HG03558 (cell line): ENCODE measurements around the gene ZBTB42.
"Not testable (repeated sequence)": the region's sequence is repeated elsewhere in the genome, so short reads cannot be mapped to it uniquely, and the experiment has no call there.

Source experiments
- ATAC-seq: cut with Tn5 transposase; IDR thresholded peaks from one replicate; pipeline ENCODE4 v1.9.1; 2021; ENCODE audit warnings: moderate number of reproducible peaks; ENCODE audit not compliant: unreplicated experiment; ENCODE audit errors: extremely low read depth

Gene ZBTB42

DNA sequence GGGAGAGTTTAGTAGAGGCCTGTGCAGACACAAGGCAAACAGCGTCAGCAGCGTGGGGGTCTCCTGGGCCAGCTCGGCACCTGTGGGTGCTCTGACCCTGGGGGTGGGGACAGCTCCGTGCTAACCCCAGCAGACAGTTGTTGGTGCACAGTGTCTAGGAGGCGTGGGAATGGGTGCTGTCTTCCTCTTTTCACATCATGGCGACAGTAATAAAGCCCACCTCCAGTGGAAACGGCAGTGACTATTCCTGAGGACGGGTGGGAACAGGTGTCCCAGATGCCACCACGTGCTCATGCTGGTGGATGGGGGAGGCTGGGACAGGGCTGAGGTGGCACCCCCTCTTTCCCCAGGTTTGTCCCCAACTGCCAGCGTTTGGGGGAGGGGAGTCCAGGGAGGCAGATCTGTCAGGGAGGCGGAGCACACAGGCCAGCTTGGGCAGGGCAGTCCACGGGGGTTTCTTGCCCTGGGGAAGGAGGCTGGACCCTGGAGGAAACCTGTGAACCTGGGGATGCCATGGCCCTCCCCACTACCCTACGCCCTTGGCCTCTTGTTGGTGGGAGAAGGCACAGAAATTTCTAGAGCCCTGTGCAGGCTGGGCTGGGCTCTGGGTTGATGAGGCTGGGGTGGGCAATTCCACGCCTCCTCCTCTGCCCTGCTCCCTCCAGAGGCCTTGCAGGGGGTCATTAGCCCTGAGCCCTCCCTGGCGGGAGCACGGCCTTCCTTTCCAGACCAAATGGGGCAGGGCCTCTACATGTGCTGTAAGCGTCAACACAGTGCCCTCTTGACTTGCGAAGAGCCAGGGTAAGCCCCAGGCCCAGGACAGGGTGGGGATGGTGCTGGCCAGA, 3.8 kb downstream of the ZBTB42 start:
- no peak for ATAC-seq

DNA sequence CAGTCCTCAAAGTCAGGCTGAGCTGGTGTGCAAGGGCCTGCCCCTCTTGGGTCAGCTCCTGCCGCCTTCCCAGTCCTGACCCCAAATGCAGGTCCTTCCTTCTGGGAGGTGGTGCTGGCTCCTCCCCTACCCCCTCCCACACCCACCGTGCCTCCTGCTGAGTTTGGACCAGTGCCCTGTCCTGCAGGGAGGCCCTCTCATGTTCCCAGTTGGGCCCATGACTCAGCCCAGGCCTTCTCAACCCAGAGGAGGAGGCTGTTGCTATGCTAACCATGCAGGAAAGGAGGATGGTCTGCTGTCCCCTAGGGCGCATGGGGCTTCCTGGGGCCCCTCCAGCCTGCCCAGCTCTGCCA, 4.4 kb downstream of the ZBTB42 start:
- no peak for ATAC-seq

DNA sequence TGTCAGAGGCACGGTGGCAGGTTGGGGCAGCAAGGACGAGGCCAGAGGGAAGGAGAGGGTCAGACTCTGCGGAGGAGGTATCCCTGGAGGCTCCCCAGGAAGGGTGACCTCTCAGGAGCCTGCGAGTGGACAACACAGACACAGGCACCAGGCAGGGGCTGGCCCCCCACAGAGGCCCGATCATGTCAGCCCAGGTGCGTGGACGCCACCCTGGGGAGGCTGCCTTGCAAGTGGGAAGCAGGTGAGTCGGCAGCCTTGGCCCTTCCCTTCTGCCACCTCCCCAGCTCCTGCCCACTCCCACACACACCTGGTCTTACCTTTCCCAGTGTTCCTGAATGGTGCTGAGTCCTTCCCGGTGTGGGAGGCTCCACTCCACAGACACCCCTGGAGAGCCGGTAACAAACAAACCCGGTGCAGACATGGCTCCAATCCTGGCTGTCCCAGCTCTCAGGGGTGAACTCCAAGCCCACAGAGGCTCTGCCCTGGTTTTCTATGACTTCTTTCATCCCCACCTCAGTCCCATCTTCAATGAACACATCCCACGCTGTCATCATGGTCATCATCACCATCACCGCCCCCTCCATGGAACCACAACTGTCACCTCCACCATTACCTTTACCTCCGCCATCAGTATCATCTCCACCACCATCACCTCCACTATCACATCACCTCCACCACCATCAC, 5.2 kb downstream of the ZBTB42 start:
- no peak for ATAC-seq

DNA sequence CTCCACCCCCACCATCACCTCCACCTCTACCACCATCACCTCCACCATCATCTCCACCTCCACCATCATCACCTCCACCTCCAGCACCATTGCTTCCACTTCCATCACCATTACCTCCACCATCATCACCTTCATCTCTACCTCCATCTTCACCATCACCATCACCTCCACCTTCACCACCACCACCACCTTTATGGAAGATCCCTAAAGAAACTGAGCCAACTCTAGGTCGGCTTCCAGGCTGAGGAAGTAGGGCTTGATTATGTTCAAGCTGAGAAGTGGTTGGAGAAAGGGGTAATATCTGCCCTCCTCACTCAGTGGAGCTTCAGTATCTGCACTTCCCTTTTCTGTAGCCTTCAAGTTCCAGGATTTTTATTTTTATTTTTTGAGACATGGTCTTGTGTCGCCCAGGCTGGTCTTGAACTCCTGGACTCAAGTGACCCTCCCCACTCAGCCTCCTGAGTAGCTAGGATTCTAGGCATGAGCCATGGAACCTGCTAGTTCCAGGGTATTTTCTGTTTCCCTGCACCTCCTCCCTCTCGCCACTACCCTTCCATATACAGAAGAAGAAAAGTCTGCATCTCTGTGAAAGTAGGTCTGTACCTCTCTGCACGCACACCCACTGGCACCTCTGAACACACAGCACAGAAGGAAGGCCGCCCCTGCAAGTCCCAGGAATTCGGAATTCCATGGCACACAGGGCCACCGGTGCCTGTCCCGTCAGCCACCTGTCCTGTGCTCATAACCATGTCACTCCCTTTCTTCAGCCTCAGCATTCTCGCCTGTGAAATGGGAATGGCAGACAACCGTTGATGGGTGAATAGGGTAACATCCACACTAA, 5.9 kb downstream of the ZBTB42 start:
- no peak for ATAC-seq

DNA sequence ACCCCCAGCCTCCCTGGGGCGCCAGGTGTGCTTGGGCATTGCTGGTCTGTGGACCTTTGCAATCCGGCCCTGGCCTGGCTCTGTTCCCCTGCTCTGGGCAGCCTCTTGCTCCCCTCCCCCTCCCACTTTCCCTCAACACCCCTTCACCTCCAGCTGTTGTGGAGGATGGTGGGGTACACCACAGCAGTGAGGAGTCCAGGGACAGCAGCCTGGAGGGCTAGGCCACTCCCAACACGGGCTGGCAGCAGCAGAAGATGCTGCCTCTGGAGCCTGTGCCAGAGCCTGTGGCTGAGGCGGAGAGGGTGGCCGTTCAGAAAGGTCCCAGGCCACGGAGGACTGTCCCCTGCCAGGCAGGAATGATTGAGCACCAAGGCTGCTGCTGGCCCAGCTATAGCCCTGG, 7.6 kb downstream of the ZBTB42 start:
- ATAC-seq, result no peak

DNA sequence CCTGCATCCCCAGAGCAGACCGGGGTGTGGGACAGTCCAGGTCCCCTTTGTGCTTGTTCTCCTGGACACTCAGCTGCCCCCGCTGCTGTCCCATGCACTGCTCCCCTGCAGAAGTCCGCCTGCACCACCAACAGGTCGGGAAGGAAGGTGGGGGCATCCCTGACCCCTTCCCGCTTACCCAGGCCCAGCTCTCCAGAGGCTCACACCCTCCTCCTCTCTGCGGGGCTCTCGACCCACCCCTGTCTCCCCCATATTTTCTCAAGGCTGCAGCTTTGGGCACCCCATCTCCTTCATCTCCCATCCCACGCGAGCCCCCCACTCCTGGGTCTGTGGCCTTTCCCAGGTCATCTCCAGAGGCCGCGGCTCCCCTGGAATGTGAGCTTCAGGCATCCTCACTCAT, 9.4 kb downstream of the ZBTB42 start:
- ATAC-seq, result no peak

DNA sequence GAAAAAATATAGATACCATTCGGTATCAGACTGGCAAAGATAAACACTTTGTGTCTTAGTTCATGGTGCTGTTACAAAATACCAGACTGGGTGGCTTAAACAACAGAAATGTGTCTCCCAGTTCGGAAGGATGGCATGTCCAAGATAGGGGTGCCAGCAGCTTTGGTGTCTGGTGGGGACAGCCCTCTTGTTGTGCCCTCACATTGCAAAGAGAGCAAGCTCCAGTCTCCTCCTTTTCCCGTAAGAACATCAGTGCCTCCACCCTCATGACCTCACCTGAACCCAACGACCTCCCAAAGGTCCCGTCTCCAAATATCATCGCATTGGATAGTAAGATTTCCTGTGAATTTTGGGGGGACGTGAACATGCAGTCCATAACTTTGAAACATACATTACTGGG, 12.4 kb downstream of the ZBTB42 start:
- ATAC-seq, result no peak

DNA sequence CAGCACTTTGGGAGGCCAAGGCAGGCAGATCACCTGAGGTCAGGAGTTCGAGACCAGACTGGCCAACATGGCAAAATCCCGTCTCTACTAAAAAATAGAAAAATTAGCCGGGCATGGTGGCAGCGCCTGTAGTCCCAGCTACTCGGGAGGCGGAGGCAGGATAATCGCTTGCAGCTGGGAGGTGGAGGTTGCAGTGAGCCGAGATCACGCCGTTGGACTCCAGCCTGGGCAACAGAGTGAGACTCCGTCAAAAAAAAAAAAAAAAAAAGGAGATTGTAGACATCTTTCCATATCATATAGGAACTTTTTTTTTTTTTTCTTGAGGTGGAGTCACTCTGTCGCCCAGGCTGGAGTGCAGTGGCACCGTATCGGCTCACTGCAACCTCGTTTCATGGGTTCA, 13.8 kb downstream of the ZBTB42 start:
- not testable (repeated sequence) for ATAC-seq

DNA sequence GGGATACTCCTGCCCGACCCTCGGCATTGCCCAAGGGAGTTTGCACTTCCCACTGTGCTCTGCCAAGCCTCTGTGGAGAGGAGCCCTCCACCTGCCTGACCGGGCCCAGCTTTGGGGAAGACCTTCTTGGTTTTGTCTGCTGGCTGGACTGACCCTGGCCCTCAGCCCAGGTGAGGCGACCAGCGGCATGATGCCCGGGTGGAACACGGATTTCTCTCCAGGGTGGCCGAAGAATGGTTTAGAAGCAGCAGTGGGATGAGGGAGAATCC, 15.6 kb downstream of the ZBTB42 start:
- ATAC-seq, result no peak

DNA sequence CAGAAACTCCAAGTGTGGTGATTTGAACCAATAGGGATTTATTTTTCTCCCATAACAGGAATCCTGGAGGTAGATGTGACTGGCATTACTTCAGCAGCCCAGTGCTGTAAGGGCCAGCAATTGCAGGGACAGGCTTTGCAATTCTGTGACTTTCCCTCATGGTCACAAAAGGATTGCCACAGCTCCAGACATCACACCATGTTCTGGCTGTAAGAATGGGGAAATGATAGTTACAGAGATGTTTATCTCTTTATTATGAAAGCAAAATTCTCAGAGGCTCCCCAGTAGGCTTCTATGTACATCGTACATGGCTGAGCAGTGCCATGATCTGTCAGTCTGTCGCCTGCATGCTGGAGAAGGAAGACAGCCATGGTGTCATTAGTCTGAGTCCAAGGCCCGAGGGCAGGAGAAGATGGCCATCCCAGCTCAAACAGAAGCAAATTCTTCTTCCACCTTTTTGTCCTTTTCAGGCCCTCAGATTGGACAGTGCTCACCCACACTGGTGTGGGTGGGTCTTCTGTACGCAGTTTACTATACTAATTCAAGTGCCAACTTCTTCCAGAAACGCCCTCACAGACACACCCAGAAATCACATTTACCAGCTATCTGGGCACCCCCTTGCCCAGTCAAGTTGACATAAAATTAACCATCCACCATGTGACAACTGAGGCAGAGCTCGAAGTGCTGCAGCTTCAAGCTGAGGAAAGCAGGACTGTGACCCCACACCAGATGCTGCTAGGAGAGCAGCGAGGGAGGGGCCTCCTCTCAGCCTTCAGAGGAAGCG, 17.2 kb downstream of the ZBTB42 start:
- no peak for ATAC-seq

DNA sequence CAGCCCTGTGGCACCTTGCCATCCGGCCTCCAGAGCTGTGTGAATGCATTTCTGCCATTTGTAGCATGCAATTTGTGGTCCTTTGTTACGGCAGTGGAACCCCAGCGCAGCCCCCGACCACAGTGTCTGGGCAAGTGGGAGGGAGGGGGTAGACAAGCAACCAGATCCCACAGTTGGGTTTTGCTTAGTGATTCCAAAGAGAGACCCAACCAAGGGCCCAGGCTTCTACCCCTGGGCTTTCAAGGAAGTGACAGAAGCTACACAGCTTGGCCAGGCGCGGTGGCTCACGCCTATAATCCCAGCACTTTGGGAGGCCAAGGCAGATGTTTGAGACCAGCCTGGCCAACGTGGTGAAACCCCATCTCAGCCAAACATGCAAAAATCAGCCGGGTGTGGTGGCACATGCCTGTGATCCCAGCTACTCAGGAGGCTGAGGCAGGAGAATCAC, 17.8 kb downstream of the ZBTB42 start:
- no peak for ATAC-seq

DNA sequence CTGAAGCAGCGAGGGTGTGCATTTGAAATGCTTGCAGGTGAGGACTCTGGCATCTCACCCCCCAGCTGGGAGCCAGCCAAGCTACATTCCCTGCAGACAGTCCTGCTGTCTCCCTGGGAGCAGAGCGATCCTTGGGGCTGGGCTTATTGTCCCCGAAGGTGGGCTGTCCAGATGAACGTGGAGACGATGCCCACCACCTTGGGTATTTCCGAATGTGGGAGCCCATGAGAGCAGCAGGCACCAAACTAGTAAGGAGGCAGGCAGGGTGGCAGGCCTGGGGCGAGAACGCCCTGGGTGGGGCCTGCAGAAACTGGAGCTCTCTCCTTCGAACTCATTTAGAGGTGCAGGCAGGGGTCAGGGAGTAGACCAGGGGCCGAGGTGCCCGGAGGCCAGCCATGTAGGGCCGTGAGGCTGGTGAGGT, 18.5 kb downstream of the ZBTB42 start:
- ATAC-seq, result no peak

DNA sequence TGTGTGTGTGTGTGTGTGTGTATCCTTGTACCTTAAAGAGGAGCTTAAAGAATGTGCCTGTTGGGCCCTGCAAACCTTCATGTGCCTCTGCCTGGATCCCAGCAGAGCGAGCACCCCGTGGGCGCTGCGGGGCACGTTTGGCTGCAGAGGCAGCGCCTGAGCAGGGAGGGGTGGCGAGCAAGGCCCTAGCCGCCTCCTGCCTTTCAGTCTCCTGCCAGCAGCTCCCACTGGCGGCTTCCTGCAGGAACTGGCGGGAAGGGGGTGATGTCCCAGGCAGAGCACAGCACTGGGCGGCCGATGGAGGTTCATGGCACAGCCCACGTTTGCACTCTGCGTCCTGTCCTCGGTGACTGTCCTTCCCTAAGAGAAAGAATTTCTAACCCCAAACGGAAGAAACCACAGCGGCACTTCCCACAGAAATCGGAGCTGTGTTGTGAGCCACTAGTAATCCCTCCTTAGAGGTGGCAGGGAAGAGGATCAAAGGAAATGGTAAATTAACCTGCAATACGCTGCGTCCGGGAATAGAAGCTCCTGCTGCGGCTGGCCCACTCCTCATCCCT, 19.8 kb downstream of the ZBTB42 start:
- ATAC-seq, result no peak

DNA sequence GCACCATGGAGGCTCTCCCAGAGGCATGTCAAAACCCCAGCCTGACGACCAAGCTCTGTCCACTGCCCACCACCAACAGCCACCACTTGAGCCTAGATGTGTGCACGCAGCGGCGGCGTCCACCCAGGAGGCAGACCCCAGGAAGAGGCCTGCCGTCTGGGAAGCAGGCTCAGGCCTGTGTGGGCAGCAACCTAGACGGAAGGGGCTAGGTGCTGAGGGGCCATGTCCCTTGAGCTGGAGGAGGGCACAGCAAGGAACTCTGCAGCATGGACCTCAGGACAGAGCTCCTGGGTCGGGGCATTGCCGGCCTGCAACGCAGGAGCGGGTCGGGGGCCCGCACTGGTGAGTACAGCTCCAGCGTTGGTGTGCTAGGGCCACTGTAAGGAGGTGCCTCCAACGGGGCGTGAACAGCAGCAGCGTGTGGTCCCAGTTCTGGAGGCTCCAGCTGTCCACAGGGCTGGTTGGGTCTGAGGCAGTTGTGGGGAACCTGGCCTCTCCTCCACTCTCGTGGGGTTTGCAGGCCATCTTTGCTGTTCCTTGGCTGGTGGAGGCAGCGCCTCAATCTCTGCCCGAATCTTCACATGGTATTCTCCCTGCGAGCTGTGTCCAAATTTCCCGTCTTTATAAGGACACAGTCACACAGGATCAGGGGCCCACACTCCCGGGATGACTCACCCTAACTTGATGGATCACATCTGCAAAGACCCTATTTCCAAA, 20.5 kb downstream of the ZBTB42 start:
- ATAC-seq, result no peak

DNA sequence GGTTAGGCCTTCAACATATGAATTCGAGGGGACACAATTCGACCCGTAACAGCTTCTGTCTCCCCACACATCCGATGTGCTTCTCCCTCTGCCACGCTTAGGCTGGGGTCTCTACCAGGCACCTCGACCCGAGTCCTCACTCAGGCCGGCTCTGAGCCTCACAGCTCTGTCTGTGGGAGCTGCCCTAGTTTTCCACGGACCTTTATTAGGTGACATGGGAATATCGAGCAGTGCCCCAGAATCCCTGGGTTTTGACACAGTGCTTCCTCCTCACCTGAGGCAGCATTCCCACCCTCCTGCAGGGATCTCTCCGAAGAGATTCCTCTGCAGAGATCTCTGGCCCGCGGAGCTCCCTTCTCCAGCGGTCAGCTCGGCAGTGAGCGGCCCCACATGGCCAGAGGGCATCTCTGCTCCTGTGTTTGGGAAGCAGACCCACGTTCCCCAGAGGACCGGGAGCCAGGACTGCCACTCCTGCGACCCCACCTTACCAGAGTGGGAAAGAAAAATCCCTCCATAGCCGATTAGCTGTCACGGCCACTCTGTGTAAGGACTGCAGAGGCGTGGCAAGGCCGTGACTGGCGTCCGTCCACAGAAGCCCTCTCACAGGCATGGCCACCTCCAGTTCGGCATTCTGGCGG, 21.2 kb downstream of the ZBTB42 start:
- ATAC-seq, result no peak

DNA sequence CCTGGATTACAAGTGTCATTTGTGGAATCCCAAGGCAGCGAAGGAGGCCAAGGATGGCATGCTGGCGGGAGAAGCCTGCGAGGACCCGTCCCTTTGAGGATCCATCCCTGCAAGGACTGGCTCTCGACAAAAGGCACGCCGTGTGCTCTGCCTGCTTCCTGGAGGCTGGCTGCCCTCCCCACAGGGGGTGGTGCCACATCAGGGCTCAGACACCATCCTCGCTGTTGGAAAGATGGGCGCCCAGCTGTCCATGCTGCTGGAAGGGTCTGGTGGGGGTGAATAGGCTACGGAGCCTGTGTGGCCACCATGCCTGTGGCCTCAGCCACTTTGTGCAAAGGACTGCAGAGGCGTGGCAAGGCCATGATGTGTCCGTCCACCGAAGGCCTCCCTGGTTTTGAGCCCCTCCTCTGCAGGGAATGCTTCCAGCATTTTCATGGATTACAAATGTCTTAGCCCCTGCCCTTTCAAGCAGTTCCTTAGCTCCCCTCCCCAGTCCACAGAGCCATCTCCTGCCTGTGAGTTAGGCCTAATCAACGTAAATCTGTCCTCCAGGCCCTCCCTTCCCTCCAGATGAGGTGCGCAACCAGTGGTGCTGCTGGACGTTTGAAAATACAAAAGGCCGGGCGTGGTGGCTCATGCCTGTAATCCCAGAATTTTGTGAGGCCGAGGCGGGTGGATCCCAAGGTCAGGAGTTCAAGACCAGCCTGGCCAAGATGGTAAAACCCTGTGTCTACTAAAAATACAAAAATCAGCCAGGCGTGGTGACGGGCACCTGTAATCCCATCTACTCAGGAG, 22.1 kb downstream of the ZBTB42 start:
- ATAC-seq, result no peak

DNA sequence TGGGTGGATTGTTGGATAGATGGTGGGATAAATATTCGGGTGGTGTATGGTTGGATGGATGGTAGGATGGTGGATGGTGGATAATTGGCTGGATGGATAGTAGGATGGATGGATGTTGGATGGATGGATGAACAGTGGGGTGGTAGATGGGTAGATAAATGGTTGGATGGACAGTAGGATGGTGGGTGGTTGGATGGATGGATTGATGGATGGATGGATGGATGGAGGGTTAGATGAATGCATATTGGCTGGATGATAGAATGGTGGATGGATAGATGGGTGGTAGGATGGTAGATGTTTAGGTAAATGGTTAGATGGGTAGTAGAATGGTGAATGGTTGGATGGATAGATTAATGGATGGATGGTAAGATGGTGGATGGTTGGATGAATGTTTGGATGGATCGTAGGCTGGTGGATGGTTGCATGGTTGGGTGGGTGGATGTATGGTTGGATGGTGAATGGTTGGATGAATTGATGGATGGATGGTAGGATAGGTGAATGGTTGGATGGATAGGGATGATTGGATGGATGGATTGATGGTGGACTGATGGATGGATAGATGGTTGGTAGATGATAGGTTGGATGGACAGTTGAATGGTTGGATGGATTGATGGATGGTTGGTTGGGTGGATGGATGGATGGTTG, 23.6 kb downstream of the ZBTB42 start:
- no peak for ATAC-seq
